AG09309 (cell line): ENCODE results near the gene UBP1.

Source experiments
- DNase-seq: peaks from one replicate; pipeline ENCODE4 v3.0.0-alpha.2; 2010; ENCODE audit warnings: low read depth
- H3K4me3 ChIP-seq: 2 replicates; pipeline ENCODE4 v1.5.1; 2011; ENCODE audit warnings: mild to moderate bottlenecking, low read depth, low read length, moderate library complexity; ENCODE audit not compliant: control insufficient read depth
- CTCF ChIP-seq: IDR thresholded peaks from 2 replicates; pipeline ENCODE4 v1.5.1; 2011; ENCODE audit warnings: mild to moderate bottlenecking, low read depth, low read length, inconsistent platforms; ENCODE audit not compliant: insufficient read depth, control insufficient read depth; ENCODE audit errors: missing control alignments

UBP1 gene

GRCh38 chr3:33383951-33384350 lies 56.3 kb downstream of the UBP1 start:
- no peak overlapping the region for H3K4me3 ChIP-seq
- TF ChIP-seq CTCF = no peak
- DNase-seq = no peak

- no peak overlapping the region for H3K4me3 ChIP-seq
- no peak for TF ChIP-seq CTCF
- DNase-seq = no peak
These were observed 59.6 kb downstream of the UBP1 start for GRCh38 chr3:33380653-33381052.

GRCh38 chr3:33377931-33378330 lies 62.3 kb downstream of the UBP1 start:
- peak; percentile 27 for DNase-seq
- no peak overlapping the region for H3K4me3 ChIP-seq
- no peak for TF ChIP-seq CTCF

GRCh38 chr3:33377489-33377888 lies 62.7 kb downstream of the UBP1 start:
- DNase-seq = no peak
- TF ChIP-seq CTCF = no peak
- H3K4me3 ChIP-seq = no peak overlapping the region

GRCh38 chr3:33373082-33373437 lies 67.1 kb downstream of the UBP1 start:
- no peak for TF ChIP-seq CTCF
- DNase-seq = no peak
- H3K4me3 ChIP-seq = no peak overlapping the region

- DNase-seq = peak; percentile 11
- no peak overlapping the region for H3K4me3 ChIP-seq
- TF ChIP-seq CTCF = peak; percentile 89
These were observed 67.8 kb downstream of the UBP1 start for GRCh38 chr3:33372218-33373081.
